ENCODE measurements around the gene TMEM163. TPM values are rescaled to one million over a fixed set of nuclear protein-coding genes. Genes with fewer than 3 reads are reported as not detected.

TMEM163 gene
- total RNA-seq, 4 donors from 2014 or later: 0.34 to 1.2 TPM; not detected in 2

DNA sequence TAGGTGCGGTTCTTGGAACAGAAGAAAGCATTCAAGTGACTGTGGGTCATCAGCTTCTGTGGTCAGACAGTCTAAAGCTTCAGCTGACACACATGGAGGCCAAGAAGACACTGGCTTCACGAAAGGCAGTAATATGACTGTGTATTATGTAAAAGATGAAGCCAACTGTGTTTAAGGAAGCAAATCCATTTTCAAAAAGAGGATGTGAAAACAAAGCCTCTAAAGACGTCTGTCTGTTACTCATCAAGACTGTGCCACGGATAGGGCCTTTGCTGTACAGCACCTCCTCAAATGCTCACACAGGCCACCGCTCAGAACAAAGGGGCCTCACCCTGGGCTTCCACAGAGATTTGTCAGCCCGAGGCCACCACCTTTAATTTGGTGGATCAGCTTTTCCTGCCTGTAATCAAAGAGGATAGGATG lies 21.1 kb upstream of the TMEM163 start:
- H3K4me1 ChIP-seq: no peaks in the 10 kb centered on the region
- no peaks in the 10 kb centered on the region for H3K36me3 ChIP-seq
- DNase-seq: no peak
- H3K27me3 ChIP-seq: no peaks in the 10 kb centered on the region
- H3K4me3 ChIP-seq: no peak overlapping the region
- TF ChIP-seq CTCF (IDR thresholded peaks at IDR 0.05): no peak
- intact Hi-C loops (cut with DNase I; ENCODE audit: low total_unique reads): no loop called here
- H3K27ac ChIP-seq: no peak overlapping the region
- no peaks in the 10 kb centered on the region for H3K9me3 ChIP-seq

DNA sequence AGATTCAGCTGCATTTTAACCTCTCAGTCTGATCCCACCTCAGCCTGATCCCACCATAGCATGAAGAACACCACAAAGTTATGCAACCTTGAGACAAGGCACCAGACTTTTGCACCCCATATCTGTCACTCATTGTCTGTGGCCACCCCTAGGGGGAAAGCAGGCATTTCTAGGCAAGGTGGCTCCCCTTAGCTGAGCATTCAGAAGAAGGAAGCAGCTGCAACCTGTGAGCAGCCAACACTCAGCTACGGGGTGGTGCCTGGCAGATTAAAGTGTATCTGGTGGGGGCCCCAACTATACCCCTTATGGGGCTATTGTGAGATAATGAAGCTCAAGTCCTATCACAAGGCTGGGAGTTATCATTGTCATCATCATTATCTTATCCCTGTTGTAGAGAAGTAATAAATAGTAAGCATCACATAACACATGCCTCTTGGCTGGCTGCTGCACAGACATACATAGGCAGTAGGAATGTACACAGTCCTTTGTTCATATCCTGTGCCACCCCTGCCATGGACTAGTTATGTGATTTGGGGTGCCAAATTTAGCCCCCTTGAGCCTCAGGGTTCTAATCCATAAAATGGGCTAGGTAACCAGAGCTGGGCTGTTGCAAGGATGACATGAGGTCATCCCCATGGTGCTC lies 20.6 kb upstream of the TMEM163 start:
- no peak overlapping the region for H3K4me3 ChIP-seq
- no peaks in the 10 kb centered on the region for H3K4me1 ChIP-seq
- intact Hi-C loops (cut with DNase I; ENCODE audit: low total_unique reads): no loop called here
- TF ChIP-seq CTCF (IDR thresholded peaks at IDR 0.05) (no peak), POLR2A (IDR thresholded peaks at IDR 0.05) (no peak)
- no peak overlapping the region for H3K27ac ChIP-seq
- H3K9me3 ChIP-seq: no peaks in the 10 kb centered on the region
- no peak for DNase-seq
- H3K36me3 ChIP-seq: no peaks in the 10 kb centered on the region
- no peaks in the 10 kb centered on the region for H3K27me3 ChIP-seq

- H3K4me1 ChIP-seq: no peaks in the 10 kb centered on the region
- no peaks in the 10 kb centered on the region for H3K36me3 ChIP-seq
- no peak for TF ChIP-seq CTCF (IDR thresholded peaks at IDR 0.05)
- no peak for TF ChIP-seq POLR2A (IDR thresholded peaks at IDR 0.05)
- no peak overlapping the region for H3K27ac ChIP-seq
- H3K27me3 ChIP-seq: no peaks in the 10 kb centered on the region
- intact Hi-C loops (cut with DNase I; ENCODE audit: low total_unique reads): no loop called here
- no peak overlapping the region for H3K4me3 ChIP-seq
- DNase-seq: no peak
- no peaks in the 10 kb centered on the region for H3K9me3 ChIP-seq
Observed at GRCh38 chr2:134738141-134738870, 19.5 kb upstream of the TMEM163 start.

GRCh38 chr2:134737671-134738070 lies 18.9 kb upstream of the TMEM163 start:
- no peak overlapping the region for H3K4me3 ChIP-seq
- no peaks in the 10 kb centered on the region for H3K4me1 ChIP-seq
- DNase-seq: no peak
- intact Hi-C loops (cut with DNase I; ENCODE audit: low total_unique reads): no loop called here
- no peaks in the 10 kb centered on the region for H3K9me3 ChIP-seq
- TF ChIP-seq CTCF (IDR thresholded peaks at IDR 0.05): no peak
- no peak overlapping the region for H3K27ac ChIP-seq
- no peaks in the 10 kb centered on the region for H3K27me3 ChIP-seq
- no peaks in the 10 kb centered on the region for H3K36me3 ChIP-seq

GRCh38 chr2:134736167-134736880 lies 17.5 kb upstream of the TMEM163 start:
- no peak overlapping the region for H3K4me3 ChIP-seq
- DNase-seq: no peak
- H3K27me3 ChIP-seq: no peaks in the 10 kb centered on the region
- no peaks in the 10 kb centered on the region for H3K4me1 ChIP-seq
- H3K9me3 ChIP-seq: no peaks in the 10 kb centered on the region
- no peaks in the 10 kb centered on the region for H3K36me3 ChIP-seq
- TF ChIP-seq CTCF (IDR thresholded peaks at IDR 0.05) (no peak), POLR2A (IDR thresholded peaks at IDR 0.05) (no peak)
- no peak overlapping the region for H3K27ac ChIP-seq
- intact Hi-C loops (cut with DNase I; ENCODE audit: low total_unique reads): no loop called here

Measured in uterus (tissue), 4 donors.